Lower lobe of right lung (tissue), 2 donors: Measurements from ENCODE around the gene GAS2L1. TPM values are rescaled to one million over a fixed set of nuclear protein-coding genes. Genes with fewer than 3 reads are reported as not detected.

Experiments used
- ATAC-seq, 2 donors: fragments of 200-7000 bp; cut with Tn5 transposase; one replicate each; pipeline ENCODE4 v1.9.1; 2020 to 2022; ENCODE audit warnings: mild to moderate bottlenecking in 2 of 2, moderate library complexity in 2 of 2
- DNase-seq: peaks from one replicate; pipeline ENCODE4 v3.0.0-alpha.2; 2020
- H3K27ac ChIP-seq: fragments of 200-600 bp; one replicate; pipeline ENCODE4 v1.8.0; 2022
- H3K27me3 ChIP-seq: fragments of 200-600 bp; one replicate; pipeline ENCODE4 v1.8.0; 2022; ENCODE audit warnings: low read depth
- H3K36me3 ChIP-seq: fragments of 200-600 bp; one replicate; pipeline ENCODE4 v1.8.0; 2022; ENCODE audit warnings: mild to moderate bottlenecking
- H3K4me1 ChIP-seq: fragments of 200-600 bp; one replicate; pipeline ENCODE4 v1.8.0; 2022
- H3K4me3 ChIP-seq: fragments of 200-600 bp; one replicate; pipeline ENCODE4 v1.8.0; 2022; ENCODE audit warnings: mild to moderate bottlenecking
- H3K9me3 ChIP-seq: fragments of 200-600 bp; one replicate; pipeline ENCODE4 v1.8.0; 2022
- CTCF ChIP-seq: fragments of 200-600 bp; IDR thresholded peaks from one replicate; pipeline ENCODE4 v1.8.0; 2022; ENCODE audit warnings: antibody characterized with exemption, mild to moderate bottlenecking
- intact Hi-C: fragments of 100-400 bp; cut with DNase I; formaldehyde crosslinking; loops from one replicate; pipeline ENCODE4 v1.11.0; 2022
- total RNA-seq: library from RNA; stranded (reverse); fragmentation: NEBNext Ultra II Directional; extraction: Animal tissue kit (Norgen Biotek cat#: 25700); gene quantifications from one replicate; pipeline ENCODE4 v1.2.1, GENCODE V29; 2021
- donor health status: DM: no; HTN: yes; CAD: no; lungs with severe emphysema.

GAS2L1 gene
- total RNA-seq, 1 donor from 2014 or later, result 29.9 TPM

DNA sequence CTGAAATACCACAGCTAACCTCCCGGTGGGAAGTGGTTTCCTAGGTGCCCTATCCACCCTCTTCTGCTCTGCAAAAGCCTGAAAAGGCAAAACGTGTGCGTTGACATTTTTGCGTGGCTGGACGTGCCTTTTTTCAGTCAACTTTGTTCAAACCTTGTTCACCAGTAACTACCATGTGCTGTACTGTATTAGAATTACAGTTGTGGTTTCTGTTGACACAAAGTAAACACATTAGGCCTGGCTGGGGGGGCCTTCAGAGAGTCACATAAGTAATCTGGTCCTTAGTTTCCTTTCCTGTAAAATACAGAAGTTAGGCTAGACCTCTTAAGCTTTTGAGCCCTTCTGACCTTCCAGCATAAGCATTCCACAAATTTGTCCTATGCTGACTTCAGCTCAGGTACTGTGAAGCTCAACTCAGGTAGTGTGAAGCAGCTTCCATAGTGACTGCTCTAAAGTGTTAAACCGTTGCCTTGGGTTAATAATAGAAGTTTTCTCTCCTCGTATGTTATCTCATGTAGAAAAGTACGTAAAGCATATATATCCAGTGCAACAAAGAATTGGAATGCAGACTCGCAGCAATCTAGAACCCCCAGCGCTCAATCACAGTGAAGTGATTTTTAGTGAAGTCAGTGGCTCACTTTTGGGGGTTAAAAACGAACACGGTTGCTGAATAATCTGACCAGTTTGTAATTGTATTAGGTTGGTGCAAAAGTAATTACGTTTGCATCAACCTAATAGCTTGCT is 36.5 kb upstream of the GAS2L1 start:
- no peak for TF ChIP-seq CTCF
- Histone ChIP-seq H3K4me3 (peak overlapping the region; percentile 73), H3K9me3 (no peaks in the 10 kb centered on the region), H3K27ac (peak overlapping the region; percentile 14), H3K4me1 (peaks cover 65% of the 10 kb centered on the region), H3K27me3 (no peaks in the 10 kb centered on the region), H3K36me3 (peaks cover 39% of the 10 kb centered on the region)
- DNase-seq (no peak), ATAC-seq (no peak)
- intact Hi-C loops, result no loop called here

DNA sequence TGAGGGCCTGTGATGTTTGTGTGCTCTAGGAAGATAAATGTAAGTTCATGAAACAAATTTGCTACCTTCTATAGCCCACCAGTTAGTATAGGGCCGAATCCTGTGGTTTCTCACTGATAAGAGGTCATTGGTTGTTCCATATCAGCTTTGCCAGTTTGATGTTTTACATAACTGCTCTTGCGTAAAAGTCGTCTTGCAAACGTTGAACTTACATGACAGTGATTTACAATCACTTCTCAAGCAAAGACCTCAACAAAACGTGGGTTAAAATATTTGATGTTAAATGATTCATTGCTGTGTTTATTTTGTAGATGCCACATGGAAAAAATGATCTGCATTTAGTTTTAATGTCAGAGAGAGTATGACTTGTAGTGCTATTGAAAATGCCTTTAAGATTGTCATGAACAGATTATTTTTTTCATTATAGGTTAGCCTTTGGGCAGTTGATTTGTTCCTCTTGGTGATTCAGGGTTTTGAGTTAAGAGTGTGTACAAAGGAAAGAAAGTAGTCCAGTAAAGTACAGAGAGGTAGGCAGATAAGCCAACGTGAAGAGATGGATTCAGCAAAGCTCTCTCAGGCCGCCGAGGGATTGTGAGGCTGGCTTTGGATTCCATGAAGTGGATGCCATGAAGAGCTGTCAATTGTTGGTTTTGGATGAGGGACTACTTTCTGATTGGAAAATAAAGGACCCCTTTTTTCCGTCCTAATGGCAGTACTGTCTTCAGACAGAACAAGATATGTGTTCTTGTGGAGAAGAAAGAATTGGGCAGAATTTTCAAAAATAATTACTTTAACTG is 35.8 kb upstream of the GAS2L1 start:
- DNase-seq (no peak), ATAC-seq (no peak)
- peaks cover 73% of the 10 kb centered on the region for H3K4me1 ChIP-seq
- H3K9me3 ChIP-seq, result no peaks in the 10 kb centered on the region
- no peak overlapping the region for H3K27ac ChIP-seq
- no peak for TF ChIP-seq CTCF
- peaks cover 39% of the 10 kb centered on the region for H3K36me3 ChIP-seq
- intact Hi-C loops, result no loop called here
- peak overlapping the region; percentile 73 for H3K4me3 ChIP-seq
- H3K27me3 ChIP-seq, result no peaks in the 10 kb centered on the region

DNA sequence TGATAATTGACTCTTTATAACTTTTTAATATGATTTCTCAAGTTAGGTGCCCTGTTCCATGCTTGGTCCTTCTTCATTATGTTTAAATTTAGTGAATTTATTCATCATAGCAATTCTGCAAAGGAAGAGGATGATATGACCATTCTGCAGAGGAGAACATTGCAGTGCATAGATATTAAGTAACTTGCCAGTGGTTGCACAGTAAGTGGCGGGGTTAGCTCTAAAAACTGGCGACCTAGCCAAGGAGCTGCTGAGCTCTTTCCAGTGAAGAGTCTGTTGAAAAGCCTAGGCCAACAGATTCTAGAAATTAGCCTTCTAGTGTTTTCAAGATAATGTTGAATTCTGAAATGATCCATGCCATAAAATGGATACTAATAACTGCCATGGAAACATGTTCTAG is 33.8 kb upstream of the GAS2L1 start:
- no peak for DNase-seq
- Histone ChIP-seq H3K27me3 (no peaks in the 10 kb centered on the region), H3K4me1 (peaks cover 71% of the 10 kb centered on the region), H3K9me3 (no peaks in the 10 kb centered on the region), H3K27ac (no peak overlapping the region), H3K36me3 (peaks cover 58% of the 10 kb centered on the region), H3K4me3 (no peak overlapping the region)
- TF ChIP-seq CTCF, result no peak
- no peak for ATAC-seq
- intact Hi-C loops, result no loop called here

DNA sequence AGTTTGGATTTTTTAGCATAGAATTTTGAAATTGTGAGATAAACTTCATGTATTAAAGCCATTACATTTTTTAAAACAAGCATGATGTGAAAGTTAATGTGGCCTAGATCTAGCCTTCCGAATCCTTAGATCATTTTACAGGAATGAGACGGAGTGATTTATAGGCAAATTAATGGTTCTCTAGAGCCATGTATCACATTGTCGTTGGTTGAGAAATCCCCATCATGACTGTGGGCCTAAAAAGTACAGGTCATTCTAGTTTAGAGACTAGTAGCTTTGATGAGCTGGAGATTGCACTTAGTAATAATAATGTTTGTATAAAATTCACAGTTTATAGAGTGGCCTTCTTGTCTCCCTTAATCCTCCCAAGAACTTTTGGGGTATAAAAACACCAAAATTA is 31.3 kb upstream of the GAS2L1 start:
- ATAC-seq (no peak), DNase-seq (no peak)
- H3K36me3 ChIP-seq, result peaks cover 83% of the 10 kb centered on the region

More for the DNA sequence above, 31.3 kb upstream of the GAS2L1 start:
- TF ChIP-seq CTCF, result no peak
- H3K27me3 ChIP-seq, result no peaks in the 10 kb centered on the region
- peaks cover 64% of the 10 kb centered on the region for H3K4me1 ChIP-seq
- H3K9me3 ChIP-seq, result no peaks in the 10 kb centered on the region
- no peak overlapping the region for H3K4me3 ChIP-seq
- H3K27ac ChIP-seq, result no peak overlapping the region
- intact Hi-C loops, result no loop called here
